GM18867 (cell line): ENCODE results near the gene SAMD8.
A peak's percentile ranks its signal among the peaks of the same experiment; 100 is the strongest.

ENCODE experiments used
- ATAC-seq: cut with Tn5 transposase; IDR thresholded peaks from one replicate; pipeline ENCODE4 v1.9.1; 2021; ENCODE audit warnings: mild to moderate bottlenecking, moderate library complexity; ENCODE audit not compliant: unreplicated experiment

SAMD8 gene

DNA sequence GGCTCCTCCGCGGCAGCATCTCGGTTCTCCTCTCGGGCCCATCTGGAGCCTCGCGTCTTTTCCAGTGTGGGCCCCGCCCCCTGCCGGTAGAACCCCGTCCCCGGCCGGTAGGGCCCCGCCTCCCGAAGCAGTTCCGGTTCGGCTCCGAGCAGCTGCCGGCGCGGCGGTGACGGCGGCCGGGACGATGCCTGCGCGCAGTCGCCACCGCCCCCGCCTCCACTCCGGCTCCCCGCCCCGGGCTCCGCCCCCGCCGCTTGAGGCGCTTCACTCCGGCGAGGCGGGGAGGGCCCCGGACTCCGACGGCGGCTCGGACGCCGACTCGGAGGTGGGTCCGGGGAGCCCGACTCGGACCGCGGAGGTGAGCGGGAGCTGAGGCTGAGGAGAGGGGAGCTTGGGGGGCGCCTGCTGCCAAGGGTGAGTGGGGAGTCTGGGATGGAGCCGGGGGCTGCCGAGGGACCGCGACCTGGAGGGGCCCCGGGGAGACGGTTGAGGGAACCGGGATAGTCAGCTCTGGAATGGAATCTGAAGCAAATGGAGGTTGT, at the start of gene SAMD8:
TSS of gene SAMD8 (plus strand) at position 292 of the 542 bp plus-strand sequence. CDS start 38,873 bp downstream, outside the sequence.
- ATAC-seq: peak; percentile 81

DNA sequence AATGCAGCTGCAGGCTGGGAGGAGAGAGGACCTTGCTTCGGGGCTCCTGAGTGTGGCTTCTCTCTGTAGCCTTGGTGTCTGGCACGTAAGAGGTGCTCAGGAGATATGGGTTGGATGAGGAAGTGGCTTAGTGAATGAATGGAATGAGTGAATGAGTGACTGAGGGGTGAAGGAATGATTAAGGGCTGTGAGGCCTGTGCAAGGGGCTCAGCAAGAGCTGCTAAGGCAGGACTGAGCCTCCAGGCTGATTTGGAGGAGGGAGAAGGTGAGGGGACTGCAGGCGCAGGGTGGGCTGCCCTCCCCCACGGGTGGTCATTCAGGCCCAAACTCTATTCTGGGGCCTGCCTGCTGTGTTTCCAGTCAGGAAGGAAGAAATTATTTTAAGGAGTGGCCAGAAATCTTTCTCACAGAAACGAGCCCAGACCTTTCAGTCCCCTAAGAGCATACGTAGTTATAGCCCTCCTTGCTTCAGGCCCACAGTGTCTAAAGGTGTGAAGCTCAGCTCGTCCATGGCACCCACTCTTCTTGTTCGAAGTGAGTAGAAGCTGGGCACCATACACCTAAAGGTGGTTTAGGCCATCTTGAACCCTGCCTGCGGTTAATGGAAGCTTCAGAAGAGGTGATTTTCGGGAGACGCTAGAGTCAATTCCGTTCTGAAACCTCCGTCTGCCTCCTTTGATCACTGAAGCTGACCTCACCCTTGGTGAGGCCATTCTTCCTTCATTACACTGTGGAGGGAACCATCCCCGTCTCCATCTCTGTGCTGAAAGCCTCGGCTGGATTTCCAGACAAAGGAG, 49.5 kb upstream of the SAMD8 start:
- ATAC-seq: no peak

DNA sequence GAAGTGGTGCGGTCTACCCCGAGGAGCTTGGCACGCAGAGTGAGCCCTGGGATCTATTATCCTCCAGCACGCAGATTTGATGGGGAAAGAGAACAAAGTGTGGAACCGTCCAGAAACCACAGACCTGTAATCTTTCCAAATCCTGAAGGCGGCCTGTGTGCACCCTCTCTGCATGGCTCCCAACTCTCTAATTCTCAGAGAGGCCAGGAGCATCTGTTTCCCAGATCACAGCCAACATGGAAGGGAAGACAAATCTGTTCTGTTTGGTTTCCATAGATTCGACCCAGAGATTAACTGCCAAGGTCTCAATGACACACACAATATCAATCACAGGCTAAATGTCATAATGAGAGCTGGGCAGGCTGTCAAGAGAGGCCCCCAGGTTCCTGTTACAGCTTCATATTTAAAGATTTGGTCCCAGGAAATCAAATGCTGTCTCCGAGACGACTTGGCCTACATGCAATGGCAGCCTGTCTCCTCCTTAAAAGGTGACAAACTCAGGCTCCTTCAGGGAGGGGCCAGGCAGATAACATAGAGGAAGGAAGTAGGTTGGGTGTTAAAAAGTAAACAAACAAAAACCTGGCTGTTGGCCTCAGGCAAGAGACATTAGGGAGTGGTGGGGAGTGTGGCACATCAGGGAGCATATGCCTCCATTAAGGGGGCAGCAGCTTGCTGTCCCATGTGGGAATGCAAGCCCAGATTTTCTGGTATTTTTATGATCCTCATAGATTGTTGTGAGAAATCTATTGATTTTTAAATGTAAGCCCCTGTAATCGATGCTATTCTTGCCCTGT, 48.8 kb upstream of the SAMD8 start:
- no peak for ATAC-seq

DNA sequence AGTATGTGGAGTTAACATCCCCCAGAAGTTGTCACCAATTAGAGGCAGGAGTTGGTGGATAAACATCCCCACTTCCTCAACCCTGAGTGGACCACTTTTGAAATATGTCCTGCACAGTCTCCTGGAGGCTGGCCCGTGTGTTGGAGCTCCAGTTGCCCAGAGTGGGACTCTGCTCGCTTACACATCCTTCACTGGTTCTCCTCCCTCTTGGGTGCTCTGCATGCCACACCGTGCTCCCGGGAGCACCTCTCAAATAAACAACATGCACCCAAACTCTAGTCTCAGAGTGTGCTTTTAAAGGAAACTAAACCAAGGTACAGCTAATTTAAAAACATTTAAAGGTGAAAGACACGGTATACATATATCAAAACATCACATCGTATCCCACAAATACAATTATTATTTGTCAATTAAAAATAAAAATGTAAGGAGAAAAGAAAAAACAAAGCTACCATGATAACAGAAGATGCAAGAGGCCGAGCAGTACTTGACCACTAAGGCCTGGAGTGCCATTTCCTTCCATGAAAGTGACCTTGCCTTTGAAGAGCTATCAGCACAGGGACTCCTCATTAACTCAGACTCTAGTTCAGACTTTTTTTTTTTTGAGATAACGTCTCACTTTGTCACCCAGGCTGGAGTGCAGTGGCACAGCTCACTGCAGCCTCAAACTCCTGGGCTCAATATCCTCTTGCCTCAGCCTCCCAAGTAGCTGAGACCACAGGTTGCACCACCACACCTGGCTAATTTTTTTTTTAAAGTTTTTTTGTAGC, 47.8 kb upstream of the SAMD8 start:
- ATAC-seq: no peak

DNA sequence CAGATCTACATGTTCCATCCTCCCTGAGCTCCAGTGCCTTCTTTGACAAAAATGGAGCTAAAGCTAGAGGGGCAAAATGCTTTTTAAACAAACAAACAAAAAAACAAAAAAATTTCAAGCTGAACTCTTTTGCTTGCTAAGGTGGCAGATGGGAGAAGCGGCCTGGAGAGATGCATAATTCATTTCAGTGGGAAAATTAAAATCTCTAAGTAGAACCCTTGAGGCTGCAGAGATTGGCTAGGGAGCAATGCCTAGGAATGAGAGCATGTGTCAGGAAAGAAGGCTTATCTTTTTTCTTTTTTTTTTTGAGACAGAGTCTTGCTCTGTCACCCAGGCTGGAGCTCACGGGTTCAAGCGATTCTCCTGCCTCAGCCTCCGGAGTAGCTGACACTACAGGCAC, 46.4 kb upstream of the SAMD8 start:
- no peak for ATAC-seq

DNA sequence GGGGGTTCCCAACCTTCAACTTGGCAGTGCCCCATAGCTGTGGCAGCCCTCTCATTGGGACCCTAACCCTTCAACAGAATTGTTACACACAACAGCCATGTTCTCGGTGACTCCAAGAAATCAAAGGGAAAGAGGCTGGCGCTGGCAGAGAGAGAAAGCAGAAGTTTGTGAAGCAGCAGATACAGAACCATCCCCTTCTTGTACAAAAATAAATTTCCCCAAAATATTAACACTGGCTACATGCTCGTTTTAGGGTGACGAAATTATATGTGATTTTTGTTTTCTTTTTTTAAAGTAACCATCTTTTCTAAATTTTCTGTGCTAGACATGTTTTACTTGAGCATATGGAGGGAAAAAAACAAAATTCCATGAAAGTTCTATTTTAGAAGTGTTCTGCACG, 45.2 kb upstream of the SAMD8 start:
- no peak for ATAC-seq

DNA sequence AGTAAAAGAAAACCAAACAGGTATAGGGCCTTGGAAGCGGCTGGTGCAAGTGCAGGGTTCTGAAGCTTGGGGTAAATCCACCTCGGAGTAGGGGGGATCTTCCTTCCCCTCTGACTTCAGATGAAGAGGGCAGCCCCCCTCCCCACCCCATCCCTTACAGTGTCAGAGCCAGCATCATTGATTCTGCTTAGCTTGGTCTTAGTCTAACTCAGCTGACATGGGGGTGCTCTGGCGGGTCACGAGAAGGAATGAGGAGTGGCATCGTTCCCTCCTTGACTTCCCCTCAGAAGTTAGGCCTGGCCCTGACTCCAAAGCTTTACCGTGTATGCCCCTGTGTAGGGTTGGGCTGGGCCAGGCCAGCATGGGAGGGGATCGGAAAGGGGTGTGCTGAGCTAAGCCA, 44.2 kb upstream of the SAMD8 start:
- ATAC-seq: no peak

- ATAC-seq: no peak
These were observed 42.9 kb upstream of the SAMD8 start for GRCh38 chr10:75068523-75068922.

- ATAC-seq: no peak
These were observed 41.0 kb upstream of the SAMD8 start for GRCh38 chr10:75070476-75070875.

DNA sequence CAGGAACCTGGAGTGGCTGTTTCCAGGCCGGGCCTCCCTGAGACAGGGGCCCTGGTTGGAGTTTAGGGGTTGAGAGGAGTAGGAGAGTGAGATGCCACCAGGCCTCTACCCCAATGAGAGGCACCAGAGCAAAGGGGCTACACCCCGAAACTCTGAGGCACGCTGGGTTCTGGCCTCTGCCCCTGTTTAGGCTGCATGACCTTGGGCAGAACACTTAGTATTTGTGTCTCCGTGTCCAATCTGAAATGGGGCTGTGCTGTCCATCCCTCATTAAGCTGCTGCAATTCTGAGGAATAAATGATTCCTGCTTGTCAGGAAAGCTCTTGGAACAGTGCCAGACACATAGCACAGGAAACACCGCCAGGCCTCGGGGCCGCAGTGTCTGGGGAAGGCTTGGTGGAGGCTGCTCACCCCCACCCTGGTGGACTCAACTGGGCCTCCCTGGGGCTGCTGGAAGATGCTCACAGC, 40.5 kb upstream of the SAMD8 start:
- no peak for ATAC-seq

DNA sequence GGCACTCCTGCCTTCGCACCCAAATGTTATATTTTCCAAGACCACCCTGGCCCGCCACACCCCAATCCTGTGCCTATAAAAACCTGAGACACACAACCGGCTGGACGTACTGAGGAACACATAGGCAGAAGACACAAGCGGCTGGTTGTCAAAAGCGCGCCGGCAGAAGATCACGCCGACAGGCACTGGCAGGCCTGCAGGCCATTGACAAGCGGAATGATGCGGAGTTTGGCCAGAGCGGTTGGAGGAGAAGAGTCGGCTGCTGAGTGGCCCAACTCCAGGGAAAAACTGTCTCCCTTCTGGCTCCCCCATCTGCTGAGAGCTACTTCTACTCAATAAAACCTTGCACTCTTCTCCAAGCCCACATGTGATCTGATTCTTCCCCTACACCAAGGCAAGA, 39.7 kb upstream of the SAMD8 start:
- no peak for ATAC-seq

GRCh38 chr10:75072727-75073126, 38.7 kb upstream of the SAMD8 start:
- no peak for ATAC-seq

- ATAC-seq: no peak
These were observed 38.0 kb upstream of the SAMD8 start for GRCh38 chr10:75073442-75073841.

DNA sequence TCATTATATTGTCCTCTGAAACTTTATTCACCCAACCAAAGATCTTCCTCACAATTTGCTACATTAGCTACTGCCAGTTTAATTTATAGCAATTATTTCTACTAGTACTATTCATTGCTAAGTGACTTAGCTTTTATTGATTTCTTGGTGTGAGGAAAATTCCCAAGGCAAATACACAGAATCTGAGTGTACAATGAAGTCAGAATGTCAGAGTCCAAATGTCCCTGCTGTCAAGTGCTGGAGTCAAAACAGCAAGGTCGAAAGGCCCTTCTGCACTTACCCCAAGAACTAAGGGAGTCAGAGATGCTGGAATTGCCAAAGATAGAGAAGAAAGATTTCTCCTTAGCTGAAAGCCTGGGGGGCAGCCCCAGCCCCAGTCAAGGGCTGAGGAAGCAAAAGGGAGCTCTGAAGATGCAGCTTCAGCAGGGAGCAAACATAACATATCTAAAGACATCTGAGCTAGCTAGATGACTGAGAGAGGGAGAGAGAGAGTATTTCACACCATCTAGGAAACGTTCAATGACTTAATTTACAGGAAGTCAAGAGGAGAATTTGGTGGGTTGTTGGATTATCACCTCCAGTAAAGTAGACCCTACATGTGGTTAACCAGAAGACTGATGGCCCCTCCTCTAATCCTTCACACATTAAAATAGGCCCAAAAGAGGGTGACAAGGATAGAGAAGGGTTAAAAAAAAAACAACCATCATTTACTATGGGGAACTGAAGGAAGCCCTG, 36.6 kb upstream of the SAMD8 start:
- no peak for ATAC-seq

- no peak for ATAC-seq
These were observed 35.1 kb upstream of the SAMD8 start for GRCh38 chr10:75076348-75076747.

DNA sequence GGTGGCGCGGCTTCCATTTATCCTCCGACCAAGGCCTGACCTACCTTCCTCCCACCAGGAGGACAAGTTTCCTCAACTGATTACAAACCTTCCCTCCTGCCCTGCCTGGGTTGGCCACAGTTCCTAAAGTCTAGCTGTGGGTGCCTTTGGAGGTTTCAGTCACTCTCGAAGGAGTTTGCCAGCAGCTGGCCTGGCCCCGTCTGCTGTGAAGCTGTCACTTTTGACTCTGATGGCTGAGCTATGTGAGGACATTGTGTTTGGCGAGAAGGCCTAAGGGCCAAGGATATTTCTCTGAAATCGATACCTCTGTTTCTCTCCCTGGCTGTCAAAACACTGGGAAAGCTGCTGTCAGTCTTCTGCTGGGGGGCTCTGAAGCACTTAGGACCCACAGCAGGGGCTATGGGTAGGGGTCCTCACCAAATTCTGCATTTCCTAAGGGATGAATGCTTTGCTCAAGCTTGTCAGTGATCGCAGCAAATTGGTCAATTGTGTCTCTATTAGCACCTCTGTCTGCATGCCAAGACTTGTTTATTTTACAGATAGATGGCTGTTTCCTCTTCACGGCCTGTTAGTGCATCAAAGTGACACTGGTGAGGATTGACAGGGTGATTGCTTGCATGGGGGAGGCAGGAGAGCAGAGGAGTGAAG, 31.9 kb upstream of the SAMD8 start:
- no peak for ATAC-seq

- ATAC-seq: no peak
These were observed 30.9 kb upstream of the SAMD8 start for GRCh38 chr10:75080554-75080953.

GRCh38 chr10:75081379-75081778, 30.1 kb upstream of the SAMD8 start:
- ATAC-seq: no peak

- no peak for ATAC-seq
These were observed 27.3 kb upstream of the SAMD8 start for GRCh38 chr10:75083972-75084833.
